Measurements from ENCODE around the gene USP8. TPM values are rescaled to one million over a fixed set of nuclear protein-coding genes. Genes with fewer than 3 reads are reported as not detected.

Gene USP8
- total and polyA plus RNA-seq, 10 of the 15 experiments (the other 5 are each of a cell fraction or from before 2014, with no cell fraction given): 25.2 to 51.7 (median 36.1) TPM

GRCh38 chr15:50377867-50378751 lies 46.1 kb upstream of the USP8 start:
- Histone ChIP-seq H3K79me2 (ENCODE audit: control insufficient read depth, insufficient read depth, low read length) (no peaks in the 10 kb centered on the region), H3K4me1 (ENCODE audit: control insufficient read depth, insufficient read depth, low read length) (peaks cover 11% of the 10 kb centered on the region), H2AFZ (ENCODE audit: control insufficient read depth, low read depth, low read length) (no peak overlapping the region), H3K4me3 (no peak overlapping the region), H3K9me3 (replicated peaks; ENCODE audit: control insufficient read depth, insufficient read depth, low read length) (no peaks in the 10 kb centered on the region), H3K4me2 (ENCODE audit: control insufficient read depth, insufficient read depth) (peak overlapping the region; percentile 88), H3K27ac (ENCODE audit: control insufficient read depth, insufficient read depth) (peak overlapping the region; percentile 78), H4K20me1 (ENCODE audit: control insufficient read depth, insufficient read depth) (no peaks in the 10 kb centered on the region), H3K27me3 (replicated peaks in 1 of 2; ENCODE audit: control insufficient read depth in 2 of 2, insufficient read depth in 2 of 2, low read length in 1 of 2) (no peaks in the 10 kb centered on the region), H3K36me3 (ENCODE audit: control insufficient read depth in 2 of 2, insufficient read depth in 2 of 2, low read length in 1 of 2) (no peaks in the 10 kb centered on the region), H3K9ac (ENCODE audit: control insufficient read depth, insufficient read depth, low read length) (peak overlapping the region; percentile 13; the same call in 1 of the 2 replicates)
- ATAC-seq (peak; percentile 97), DNase-seq (ENCODE audit: low read depth, low spot score) (peak; percentile 93), FAIRE-seq (peak; percentile 94)
- POLR2A ChIA-PET: interaction anchor here (0.7 to 2.7 kb wide), 5 partner anchors 11 to 76 kb away, joined by 3 to 9 read pairs (median 4); partner anchors contain the start of genes GABPB1 and USP8
- RAD21 ChIA-PET (ENCODE audit: unreplicated experiment): interaction anchor here (0.8 to 2.2 kb wide), 5 partner anchors 9 to 219 kb away, joined by 3 to 9 read pairs (median 6); no protein-coding TSS in a partner anchor
- CTCF ChIA-PET: interaction anchor here (0.5 to 1.9 kb wide), 6 partner anchors 13 to 35 kb away, joined by 3 to 5 read pairs (median 4); no protein-coding TSS in a partner anchor
- intact Hi-C loops (cut with micrococcal nuclease; ENCODE audit: unreplicated experiment): loop anchor here (2.0 to 5.0 kb wide), 2 partner anchors 19 to 44 kb away; partner anchors contain the start of gene USP8
- in situ Hi-C loops (cut with MboI): no loop called here
- SMC1A ChIA-PET (ENCODE audit: uncharacterized antibody, unreplicated experiment): interaction anchor here (1.1 to 4.7 kb wide), 6 partner anchors 10 to 92 kb away, joined by 3 to 38 read pairs (median 6); partner anchors contain the start of genes GABPB1 and USP8
- 2% methylated on average over 3 of the region's 3 CpGs for WGBS (ENCODE audit: insufficient coverage, insufficient replicate concordance, low lambda C conversion rate, missing lambda C conversion rate)
- BruUV-seq (replicated peaks): no TSS peak
- TF ChIP-seq CREB1 (IDR thresholded peaks at IDR 0.05; ENCODE audit: low read depth): peak; percentile 54; the same call in 1 of the 2 replicates
- TF ChIP-seq RELB (IDR thresholded peaks at IDR 0.05; ENCODE audit: low read depth): peak; percentile 95
- TF ChIP-seq NFXL1 (IDR thresholded peaks at IDR 0.05; ENCODE audit: borderline replicate concordance): no peak
- TF ChIP-seq CUX1 (IDR thresholded peaks at IDR 0.05; ENCODE audit: insufficient replicate concordance, low read depth, low read length): no peak
- TF ChIP-seq MYB (IDR thresholded peaks at IDR 0.05; ENCODE audit: borderline replicate concordance, low read depth, low read length): no peak; the same call in 1 of the 2 replicates
- peak; percentile 68 for TF ChIP-seq PKNOX1 (IDR thresholded peaks at IDR 0.05)
- 0 out of 2 replicates have a peak, but pooled peaks have one; percentile 10 for TF ChIP-seq SMARCA5 (IDR thresholded peaks at IDR 0.05)
- peak; percentile 39; the same call in 1 of the 2 replicates for TF ChIP-seq CBFB (IDR thresholded peaks at IDR 0.05; ENCODE audit: low read depth)
- no peak for TF ChIP-seq NFYA (IDR thresholded peaks at IDR 0.05; ENCODE audit: borderline replicate concordance, low read depth, low read length)

Measured in GM12878 (cell line).